ENCODE results near the gene OMA1. TPM values are rescaled to one million over a fixed set of nuclear protein-coding genes. Genes with fewer than 3 reads are reported as not detected.

OMA1 gene
- total RNA-seq, 1 experiment from 2014 or later, result 27.9 TPM

DNA sequence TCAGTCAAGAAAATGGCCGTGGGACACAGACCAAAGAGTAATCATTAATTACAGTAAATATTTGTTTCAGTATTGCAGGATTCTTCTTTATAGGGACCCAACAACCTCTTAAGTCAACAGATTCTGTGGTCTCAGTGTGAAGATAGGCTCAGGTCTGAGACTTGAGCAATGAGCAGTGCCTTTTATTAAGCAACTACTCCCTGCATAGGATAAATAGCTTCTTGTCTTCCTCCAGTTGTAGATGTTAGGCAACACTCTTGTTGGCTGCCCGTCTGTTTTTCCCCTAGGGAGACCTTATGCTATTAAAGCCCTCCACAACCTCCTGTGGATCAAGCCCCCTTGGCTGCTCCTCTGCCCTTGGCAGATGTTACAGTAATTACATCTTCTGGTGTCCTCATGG lies 1.8 kb upstream of the OMA1 start:
- CTCF ChIA-PET, result interaction anchor here (1.0 kb wide), 1 partner anchor 26 kb away, joined by 3 read pairs; no protein-coding TSS in a partner anchor

DNA sequence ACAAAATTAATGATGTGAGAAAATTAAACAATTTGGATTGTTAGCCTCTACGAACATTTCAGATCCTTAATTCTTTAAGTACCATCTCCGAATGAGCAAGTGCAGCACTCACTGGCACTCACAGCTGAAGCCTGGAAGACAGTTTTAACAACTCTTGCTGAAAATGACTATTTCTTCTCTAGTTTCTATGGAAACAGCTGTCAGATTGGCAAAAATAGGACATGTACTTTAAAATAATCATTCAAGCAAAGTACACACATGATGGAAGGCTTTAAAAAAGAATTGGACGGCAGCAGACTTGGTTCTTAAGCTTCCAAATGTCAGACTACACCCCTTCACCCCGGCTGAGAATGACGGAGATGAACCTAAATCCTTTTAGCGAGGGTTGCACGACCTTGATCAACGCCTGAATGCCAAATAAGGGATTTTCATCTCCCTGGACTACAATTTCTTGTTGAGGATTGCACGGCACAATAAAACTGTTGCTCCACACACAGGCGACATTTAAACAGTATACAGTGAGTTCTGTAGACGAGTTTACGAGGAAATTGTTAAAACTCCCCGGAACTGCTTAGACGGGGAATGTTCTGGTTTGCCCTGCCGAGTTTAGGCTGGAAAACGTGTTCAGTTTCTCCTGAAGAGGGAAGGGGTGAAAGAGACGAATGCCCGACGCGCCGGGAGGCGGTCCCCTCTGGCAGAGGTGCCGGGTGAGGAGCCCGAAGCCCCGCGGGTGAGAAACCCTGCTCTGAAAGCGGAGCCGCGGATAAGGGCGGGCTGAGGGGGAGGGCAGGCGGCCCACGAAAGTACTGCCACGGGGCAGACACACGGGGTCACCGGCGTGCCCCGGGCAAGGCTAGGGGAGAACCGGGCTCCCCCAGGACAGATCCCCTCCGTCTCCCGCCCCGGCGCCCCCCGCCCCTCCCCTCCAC lies 671 bp downstream of the OMA1 start:
- ChIA-PET POLR2A (ENCODE audit: unreplicated experiment) (interaction anchor here (0.6 to 0.8 kb wide), 3 partner anchors 27 to 310 kb away, joined by 3 to 5 read pairs (median 4); no protein-coding TSS in a partner anchor), CTCF (interaction anchor here (0.6 to 1.1 kb wide), 3 partner anchors 31 to 1346 kb away, joined by 3 to 5 read pairs (median 4); no protein-coding TSS in a partner anchor)
- H3K9me3 ChIP-seq (ENCODE audit: insufficient read depth, low read depth), result no peaks in the 10 kb centered on the region
- peak overlapping the region; percentile 79 for H3K27ac ChIP-seq
- peaks cover 11% of the 10 kb centered on the region for H3K4me1 ChIP-seq (replicated peaks; ENCODE audit: insufficient read depth)
- H3K27me3 ChIP-seq (ENCODE audit: insufficient read depth, low read depth), result no peaks in the 10 kb centered on the region
- no peaks in the 10 kb centered on the region for H3K9me2 ChIP-seq (ENCODE audit: insufficient read depth)
- peaks cover 14% of the 10 kb centered on the region; the same call in 1 of the 2 replicates for H3K79me2 ChIP-seq (ENCODE audit: low read depth)
- no peak for TF ChIP-seq EZH2 (IDR thresholded peaks at IDR 0.05; ENCODE audit: low read depth)
- TF ChIP-seq, protein P1, sequence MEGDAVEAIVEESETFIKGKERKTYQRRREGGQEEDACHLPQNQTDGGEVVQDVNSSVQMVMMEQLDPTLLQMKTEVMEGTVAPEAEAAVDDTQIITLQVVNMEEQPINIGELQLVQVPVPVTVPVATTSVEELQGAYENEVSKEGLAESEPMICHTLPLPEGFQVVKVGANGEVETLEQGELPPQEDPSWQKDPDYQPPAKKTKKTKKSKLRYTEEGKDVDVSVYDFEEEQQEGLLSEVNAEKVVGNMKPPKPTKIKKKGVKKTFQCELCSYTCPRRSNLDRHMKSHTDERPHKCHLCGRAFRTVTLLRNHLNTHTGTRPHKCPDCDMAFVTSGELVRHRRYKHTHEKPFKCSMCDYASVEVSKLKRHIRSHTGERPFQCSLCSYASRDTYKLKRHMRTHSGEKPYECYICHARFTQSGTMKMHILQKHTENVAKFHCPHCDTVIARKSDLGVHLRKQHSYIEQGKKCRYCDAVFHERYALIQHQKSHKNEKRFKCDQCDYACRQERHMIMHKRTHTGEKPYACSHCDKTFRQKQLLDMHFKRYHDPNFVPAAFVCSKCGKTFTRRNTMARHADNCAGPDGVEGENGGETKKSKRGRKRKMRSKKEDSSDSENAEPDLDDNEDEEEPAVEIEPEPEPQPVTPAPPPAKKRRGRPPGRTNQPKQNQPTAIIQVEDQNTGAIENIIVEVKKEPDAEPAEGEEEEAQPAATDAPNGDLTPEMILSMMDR (conservative IDR thresholded peaks at IDR 0.05), result no peak
- H4K20me1 ChIP-seq (ENCODE audit: insufficient read depth), result no peaks in the 10 kb centered on the region
- H3K4me3 ChIP-seq, result peak overlapping the region; percentile 85
- H3K36me3 ChIP-seq (ENCODE audit: low read depth), result no peaks in the 10 kb centered on the region
- BruUV-seq (replicated peaks), result TSS peak; percentile 71
- DNase-seq, result peak; percentile 48 to 62
- H3K4me2 ChIP-seq, result peak overlapping the region; percentile 98
- peak overlapping the region; percentile 80 for H2AFZ ChIP-seq
- 0 out of 2 replicates have a peak, but pooled peaks cover 11% of the 10 kb centered on the region for H3F3A ChIP-seq (ENCODE audit: insufficient read depth, low read depth)
- intact Hi-C loops (cut with micrococcal nuclease; ENCODE audit: unreplicated experiment), result loop anchor here (1.0 to 2.0 kb wide), 4 partner anchors 26 to 106 kb away; partner anchors contain the start of gene TACSTD2

More for the DNA sequence above, 1.8 kb upstream of the OMA1 start:
- DNase-seq, result no peak
- Histone ChIP-seq H4K20me1 (ENCODE audit: insufficient read depth) (no peaks in the 10 kb centered on the region), H3K9me3 (ENCODE audit: insufficient read depth, low read depth) (no peaks in the 10 kb centered on the region), H2AFZ (no peak overlapping the region), H3K79me2 (ENCODE audit: low read depth) (peaks cover 14% of the 10 kb centered on the region; the same call in 1 of the 2 replicates), H3K27me3 (ENCODE audit: insufficient read depth, low read depth) (no peaks in the 10 kb centered on the region), H3K27ac (no peak overlapping the region), H3K4me2 (no peak overlapping the region), H3F3A (ENCODE audit: insufficient read depth, low read depth) (0 out of 2 replicates have a peak, but pooled peaks cover 5% of the 10 kb centered on the region), H3K36me3 (ENCODE audit: low read depth) (no peaks in the 10 kb centered on the region), H3K9me2 (ENCODE audit: insufficient read depth) (no peaks in the 10 kb centered on the region), H3K4me1 (replicated peaks; ENCODE audit: insufficient read depth) (peaks cover 11% of the 10 kb centered on the region), H3K4me3 (no peak overlapping the region)
- no peak for TF ChIP-seq EZH2 (IDR thresholded peaks at IDR 0.05; ENCODE audit: low read depth)
- TF ChIP-seq, protein P1 (conservative IDR thresholded peaks at IDR 0.05), result no peak
- intact Hi-C loops (cut with micrococcal nuclease; ENCODE audit: unreplicated experiment), result no loop called here
- POLR2A ChIA-PET (ENCODE audit: unreplicated experiment), result no interaction called here
- no TSS peak for BruUV-seq (replicated peaks)

DNA sequence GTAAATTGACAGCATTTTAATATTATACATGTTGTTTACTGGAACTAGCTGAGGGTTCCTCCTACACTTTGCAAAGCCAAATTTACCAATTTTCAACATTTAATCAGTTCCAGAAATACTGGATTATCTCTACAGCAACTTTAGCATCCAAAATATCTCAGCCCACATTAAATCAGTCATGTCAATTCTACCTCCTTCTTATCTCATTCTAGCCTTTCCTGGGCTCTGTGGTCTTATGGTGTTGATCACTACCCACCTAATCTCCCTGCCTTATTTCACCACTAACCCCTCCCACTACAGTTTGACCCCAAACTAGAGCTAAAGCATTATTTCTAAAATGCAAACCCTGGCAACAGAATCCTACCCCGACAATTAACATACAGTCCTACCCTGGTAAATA lies 3.3 kb downstream of the OMA1 start:
- Histone ChIP-seq H3K4me2 (no peak overlapping the region), H3F3A (ENCODE audit: insufficient read depth, low read depth) (0 out of 2 replicates have a peak, but pooled peaks cover 11% of the 10 kb centered on the region), H3K9me2 (ENCODE audit: insufficient read depth) (no peaks in the 10 kb centered on the region), H3K9me3 (ENCODE audit: insufficient read depth, low read depth) (no peaks in the 10 kb centered on the region), H2AFZ (no peak overlapping the region), H3K27me3 (ENCODE audit: insufficient read depth, low read depth) (no peaks in the 10 kb centered on the region), H3K27ac (no peak overlapping the region), H3K36me3 (ENCODE audit: low read depth) (no peaks in the 10 kb centered on the region), H3K79me2 (ENCODE audit: low read depth) (peaks cover 14% of the 10 kb centered on the region; the same call in 1 of the 2 replicates), H4K20me1 (ENCODE audit: insufficient read depth) (no peaks in the 10 kb centered on the region), H3K4me1 (replicated peaks; ENCODE audit: insufficient read depth) (peaks cover 11% of the 10 kb centered on the region), H3K4me3 (no peak overlapping the region)
- CTCF ChIA-PET, result interaction anchor here (1.5 kb wide), 1 partner anchor 109 kb away, joined by 4 read pairs; no protein-coding TSS in a partner anchor
- no TSS peak for BruUV-seq (replicated peaks)
- TF ChIP-seq, protein P1 (conservative IDR thresholded peaks at IDR 0.05), result no peak
- no peak for TF ChIP-seq EZH2 (IDR thresholded peaks at IDR 0.05; ENCODE audit: low read depth)
- intact Hi-C loops (cut with micrococcal nuclease; ENCODE audit: unreplicated experiment), result no loop called here
- POLR2A ChIA-PET (ENCODE audit: unreplicated experiment), result no interaction called here
- no peak for DNase-seq

Measured in PC-9 (cell line).